H1 (cell line): ENCODE results near the gene VCPKMT. TPM values are rescaled to one million over a fixed set of nuclear protein-coding genes. Genes with fewer than 3 reads are reported as not detected.

ENCODE experiments used
- CTCF ChIA-PET: fragments of 300-600 bp; sonication (Branson Sonifier 250); formaldehyde crosslinking; loops from one replicate; lab custom pipeline; 2021; ENCODE audit not compliant: partially characterized antibody; lab: Charles Lee
- POLR2A ChIA-PET: fragments of 300-600 bp; sonication (Branson Sonifier 250); formaldehyde crosslinking; loops from one replicate; lab custom pipeline; 2021; ENCODE audit warnings: inconsistent platforms; ENCODE audit not compliant: partially characterized antibody; lab: Charles Lee
- DNase-seq, 2 experiments: peaks; one replicate each; pipeline versions ENCODE4 v3.0.0 to v3.0.0-alpha.2; 2010 to 2022; ENCODE audit warnings: low spot score in 2 of 2, low read depth in 1 of 2, mixed read lengths in 1 of 2
- FAIRE-seq: peaks from 2 replicates; lab custom pipeline; 2011; peaks lifted over from hg19 to GRCh38; lab: Jason Lieb, UNC
- H2AFZ ChIP-seq: 2 replicates; pipeline ENCODE4 v1.8.1; 2012; ENCODE audit warnings: low read length, inconsistent platforms
- H2AK5ac ChIP-seq: 2 replicates; pipeline ENCODE4 v1.6.1; 2013; ENCODE audit warnings: low read depth, low read length
- H2BK120ac ChIP-seq: replicated peaks from 2 replicates; pipeline ENCODE3; 2013; ENCODE audit warnings: low read depth, low read length, inconsistent platforms
- H2BK12ac ChIP-seq: 2 replicates; pipeline ENCODE4 v1.6.1; 2013; ENCODE audit warnings: low read depth, low read length
- H2BK15ac ChIP-seq: 2 replicates; pipeline ENCODE4 v1.6.1; 2013; ENCODE audit warnings: low read length
- H2BK20ac ChIP-seq: 2 replicates; pipeline ENCODE4 v1.6.1; 2013; ENCODE audit warnings: low read length
- H2BK5ac ChIP-seq: 2 replicates; pipeline ENCODE4 v1.6.1; 2013; ENCODE audit warnings: low read depth, low read length
- H3K14ac ChIP-seq: 2 replicates; pipeline ENCODE4 v1.6.1; 2013; ENCODE audit warnings: inconsistent platforms; ENCODE audit not compliant: insufficient read length
- H3K18ac ChIP-seq: 2 replicates; pipeline ENCODE4 v1.6.1; 2013; ENCODE audit warnings: low read length; ENCODE audit errors: extremely low read depth
- H3K23ac ChIP-seq: 2 replicates; pipeline ENCODE4 v1.6.1; 2013; ENCODE audit warnings: inconsistent platforms; ENCODE audit not compliant: insufficient read length
- H3K23me2 ChIP-seq: 2 replicates; pipeline ENCODE4 v1.6.1; 2013; ENCODE audit warnings: low read depth, low read length
- H3K27ac ChIP-seq: 2 replicates; pipeline ENCODE4 v1.6.1; 2011; ENCODE audit warnings: low read depth, low read length, inconsistent platforms
- H3K27me3 ChIP-seq, 4 experiments: replicated peaks in 1 of 4; 1 replicate in 1 of 4; 2 replicates in 3 of 4; pipeline versions ENCODE4 v1.6.1 to v1.8.1; 2011 to 2013; ENCODE audit warnings: low read length in 3 of 4, mild to moderate bottlenecking in 3 of 4, inconsistent platforms in 2 of 4, mixed read lengths in 2 of 4, moderate library complexity in 1 of 4; ENCODE audit not compliant: control insufficient read depth in 3 of 4, insufficient read depth in 3 of 4; ENCODE audit errors: extremely low read depth in 1 of 4
- H3K36me3 ChIP-seq, 4 experiments: 2 replicates each; pipeline versions ENCODE4 v1.6.1 to v1.8.1; 2011 to 2013; ENCODE audit warnings: mild to moderate bottlenecking in 4 of 4, low read length in 3 of 4, moderate library complexity in 2 of 4, control low read depth in 1 of 4, inconsistent platforms in 1 of 4; ENCODE audit not compliant: insufficient read depth in 4 of 4, control insufficient read depth in 2 of 4
- H3K4ac ChIP-seq: replicated peaks from 2 replicates; pipeline ENCODE3; 2013; ENCODE audit warnings: low read length, low read depth, mixed read lengths, inconsistent platforms; ENCODE audit not compliant: insufficient read length
- H3K4me1 ChIP-seq, 4 experiments: replicated peaks in 1 of 4; 1 replicate in 1 of 4; 2 replicates in 3 of 4; pipeline versions ENCODE4 v1.6.1 to v1.8.1; 2011 to 2013; ENCODE audit warnings: low read length in 3 of 4, inconsistent platforms in 2 of 4, mixed read lengths in 1 of 4; ENCODE audit not compliant: insufficient read depth in 4 of 4, control insufficient read depth in 3 of 4
- H3K4me2 ChIP-seq, 2 experiments: 2 replicates each; pipeline versions ENCODE4 v1.6.1 to v1.8.1; 2011 to 2013; ENCODE audit warnings: low read depth in 2 of 2, low read length in 2 of 2, control low read depth in 1 of 2, inconsistent platforms in 1 of 2, mild to moderate bottlenecking in 1 of 2; ENCODE audit not compliant: insufficient read depth in 1 of 2
- H3K4me3 ChIP-seq, 4 experiments: fragments of 200-600, 300-600 bp in 1 of 4; sonication (generic), shearing (Covaris generic), sonication (Bioruptor Twin) in 1 of 4; 2 replicates each; pipeline versions ENCODE4 v1.5.1 to v1.8.1; 2011 to 2016; ENCODE audit warnings: low read length in 4 of 4, low read depth in 3 of 4, control low read depth in 2 of 4, inconsistent platforms in 2 of 4, mild to moderate bottlenecking in 2 of 4, mixed read lengths in 1 of 4, moderate library complexity in 1 of 4; ENCODE audit not compliant: insufficient read depth in 2 of 4; ENCODE audit errors: extremely low read depth in 1 of 4
- H3K56ac ChIP-seq: replicated peaks from 2 replicates; pipeline ENCODE3; 2013; ENCODE audit warnings: low read depth, mild to moderate bottlenecking, mixed read lengths, low read length, inconsistent platforms; ENCODE audit not compliant: insufficient read length
- H3K79me1 ChIP-seq: 2 replicates; pipeline ENCODE4 v1.6.1; 2013; ENCODE audit warnings: low read depth, low read length, control low read depth
- H3K79me2 ChIP-seq, 2 experiments: 2 replicates each; pipeline versions ENCODE4 v1.6.1 to v1.8.1; 2012 to 2013; ENCODE audit warnings: low read length in 2 of 2, mild to moderate bottlenecking in 2 of 2, inconsistent platforms in 1 of 2; ENCODE audit not compliant: insufficient read depth in 2 of 2, control insufficient read depth in 1 of 2
- H3K9ac ChIP-seq, 4 experiments: replicated peaks in 1 of 4; 1 replicate in 1 of 4; 2 replicates in 3 of 4; pipeline versions ENCODE4 v1.6.1 to v1.8.1; 2011 to 2013; ENCODE audit warnings: low read depth in 3 of 4, low read length in 3 of 4, control low read depth in 2 of 4, mild to moderate bottlenecking in 2 of 4, moderate library complexity in 2 of 4, inconsistent platforms in 1 of 4; ENCODE audit errors: extremely low read depth in 1 of 4
- H3K9me3 ChIP-seq, 2 experiments: 2 replicates each; pipeline versions ENCODE4 v1.6.1 to v1.8.1; 2012 to 2013; ENCODE audit warnings: mild to moderate bottlenecking in 2 of 2, moderate library complexity in 2 of 2, control low read depth in 1 of 2, inconsistent platforms in 1 of 2, low read depth in 1 of 2, low read length in 1 of 2, mixed read lengths in 1 of 2; ENCODE audit not compliant: insufficient read depth in 2 of 2
- H4K20me1 ChIP-seq, 2 experiments: replicated peaks in 1 of 2; 2 replicates each; pipeline versions ENCODE3 to v1.8.1; 2011 to 2013; ENCODE audit warnings: inconsistent platforms in 2 of 2, low read length in 2 of 2, mild to moderate bottlenecking in 1 of 2; ENCODE audit not compliant: insufficient read depth in 2 of 2, control insufficient read depth in 1 of 2
- H4K5ac ChIP-seq: 2 replicates; pipeline ENCODE4 v1.6.1; 2013; ENCODE audit warnings: low read length, low read depth, mixed read lengths, inconsistent platforms; ENCODE audit not compliant: insufficient read length
- H4K8ac ChIP-seq: 2 replicates; pipeline ENCODE4 v1.8.0; 2013; ENCODE audit warnings: mild to moderate bottlenecking, moderate library complexity, low read length, inconsistent platforms; ENCODE audit not compliant: insufficient read depth; ENCODE audit errors: extremely low read depth
- H4K91ac ChIP-seq: replicated peaks from 2 replicates; pipeline ENCODE3; 2013; ENCODE audit warnings: low read length, mixed read lengths, inconsistent platforms; ENCODE audit not compliant: insufficient read length
- BRCA1 ChIP-seq: IDR thresholded peaks from 2 replicates; pipeline ENCODE4 v1.6.1; 2012; ENCODE audit warnings: low read depth, low read length, improper control_type of control experiment
- CEBPB ChIP-seq: IDR thresholded peaks from 2 replicates; pipeline ENCODE4 v1.6.1; 2012; ENCODE audit warnings: low read depth, low read length
- GTF2F1 ChIP-seq: IDR thresholded peaks from 2 replicates; pipeline ENCODE4 v1.6.1; 2012; ENCODE audit warnings: low read depth, low read length, improper control_type of control experiment, borderline replicate concordance
- HDAC2 ChIP-seq, 2 experiments: fragments of 300-600 bp in 1 of 2; sonication (generic) in 1 of 2; IDR thresholded peaks; 2 replicates each; pipeline ENCODE4 v1.6.1; 2011 to 2012; ENCODE audit warnings: low read depth in 2 of 2, low read length in 2 of 2, mild to moderate bottlenecking in 2 of 2, moderate library complexity in 2 of 2, borderline replicate concordance in 1 of 2, inconsistent platforms in 1 of 2
- JUND ChIP-seq: IDR thresholded peaks from 2 replicates; pipeline ENCODE4 v1.6.1; 2011; ENCODE audit warnings: mild to moderate bottlenecking, improper control_type of control experiment, low read length
- KDM4A ChIP-seq: IDR thresholded peaks from one replicate; pipeline ENCODE4 v1.7.1; 2012; ENCODE audit warnings: low read depth, mild to moderate bottlenecking, moderate library complexity, low read length, inconsistent platforms; ENCODE audit not compliant: severe bottlenecking
- MAFK ChIP-seq: IDR thresholded peaks from 2 replicates; pipeline ENCODE4 v1.6.1; 2012; ENCODE audit warnings: low read depth, mild to moderate bottlenecking, improper control_type of control experiment, low read length
- POLR2A ChIP-seq, 2 experiments: IDR thresholded peaks; 1 replicate in 1 of 2; 2 replicates in 1 of 2; pipeline ENCODE4 v1.6.1; 2011; ENCODE audit warnings: low read depth in 2 of 2, low read length in 2 of 2, mild to moderate bottlenecking in 2 of 2; ENCODE audit errors: control extremely low read depth in 1 of 2
- RNF2 ChIP-seq: fragments of 200-900, 300-1000 bp; sonication (generic); IDR thresholded peaks from 2 replicates; pipeline ENCODE4 v1.7.1; 2016; ENCODE audit warnings: borderline replicate concordance, low read depth, mild to moderate bottlenecking, antibody characterized with exemption, low read length; ENCODE audit not compliant: poor library complexity, severe bottlenecking; ENCODE audit errors: missing control alignments
- SIN3A ChIP-seq, 2 experiments: IDR thresholded peaks in 1 of 2; conservative IDR thresholded peaks in 1 of 2; 2 replicates each; pipeline ENCODE4 v1.6.1; 2011 to 2012; ENCODE audit warnings: low read length in 2 of 2, improper control_type of control experiment in 1 of 2, low read depth in 1 of 2, mild to moderate bottlenecking in 1 of 2
- SIRT6 ChIP-seq: IDR thresholded peaks from one replicate; pipeline ENCODE4 v1.7.1; 2012; ENCODE audit warnings: low read length, inconsistent platforms
- SP1 ChIP-seq: IDR thresholded peaks from 2 replicates; pipeline ENCODE4 v1.6.1; 2011; ENCODE audit warnings: low read depth, low read length
- TCF12 ChIP-seq: IDR thresholded peaks from 2 replicates; pipeline ENCODE4 v1.6.1; 2011; ENCODE audit warnings: low read depth, mild to moderate bottlenecking, low read length
- YY1 ChIP-seq: IDR thresholded peaks from 2 replicates; pipeline ENCODE4 v1.6.1; 2011; ENCODE audit warnings: low read depth, mild to moderate bottlenecking, low read length
- WGBS, 2 experiments: shearing (Covaris generic) in 1 of 2; methylation state at CpG; one replicate each; pipeline versions ENCODE4 v1.1.6 to v1.1.7; 2013 to 2015; ENCODE audit warnings: low lambda C conversion rate in 2 of 2, mixed read lengths in 2 of 2, inconsistent platforms in 1 of 2, low coverage in 1 of 2, missing lambda C conversion rate in 1 of 2; ENCODE audit not compliant: insufficient replicate concordance in 2 of 2, insufficient coverage in 1 of 2, insufficient read length in 1 of 2; ENCODE audit errors: extremely low coverage in 1 of 2, missing lambda C conversion rate in 1 of 2; 5-methylcytosine and 5-hydroxymethylcytosine counted together
- polyA plus RNA-seq, 7 experiments: library from polyadenylated mRNA; depleted of rRNA in 3 of 7; stranded (reverse) in 5 of 7; unstranded in 2 of 7; fragments of >200 nt in 5 of 7; fragments of 200-250 nt in 2 of 7; gene quantifications; 1 replicate in 5 of 7; 2 replicates in 1 of 7; 4 replicates in 1 of 7; pipeline versions ENCODE4 v1.2.1 to v1.2.3, GENCODE V29; 2011 to 2013; ENCODE audit warnings: missing spikeins in 2 of 7, mixed read lengths in 2 of 7
- total RNA-seq: library from RNA; stranded (reverse); fragmentation: NEBNext Ultra II Directional; extraction: Animal tissue kit (Norgen Biotek cat#: 25700); gene quantifications from 2 replicates; pipeline ENCODE4 v1.2.1, GENCODE V29; 2021

The VCPKMT gene
- total and polyA plus RNA-seq, 2 of the 8 experiments (the other 6 are each of a cell fraction or from before 2014, with no cell fraction given): 3.8 to 7.1 TPM

- DNase-seq (no peak), FAIRE-seq (no peak)
- WGBS, 2 experiments: 63% methylated on average over 2 of the region's 2 CpGs; no CpG with 5 or more reads in 1 of the 2 experiments
- Histone ChIP-seq H2BK20ac (no peak overlapping the region), H3K4ac (no peak overlapping the region), H3K14ac (no peak overlapping the region), H3K23ac (no peak overlapping the region), H3K23me2 (no peaks in the 10 kb centered on the region; the same call in 1 of the 2 replicates), H4K91ac (no peak overlapping the region), H2AFZ (no peak overlapping the region), H3K56ac (no peak overlapping the region), H3K4me2 (no peak overlapping the region), H3K79me2 (no peaks in the 10 kb centered on the region), H2BK120ac (no peak overlapping the region), H3K27me3 (no peaks in the 10 kb centered on the region; a peak in 1 of 7 replicates), H3K27ac (no peak overlapping the region), H3K36me3 (no peaks in the 10 kb centered on the region), H3K18ac (no peak overlapping the region), H2BK5ac (no peak overlapping the region), H2BK12ac (no peak overlapping the region), H3K9ac (no peak overlapping the region), H3K4me1 (peaks cover 0 to 5% (median 3%) of the 10 kb centered on the region in 4 experiments; a peak in 3 of 7 replicates), H2BK15ac (no peak overlapping the region), H4K5ac (no peak overlapping the region), H4K8ac (no peak overlapping the region), H3K79me1 (no peaks in the 10 kb centered on the region), H2AK5ac (no peak overlapping the region), H3K4me3 (no peak overlapping the region), H4K20me1 (no peaks in the 10 kb centered on the region), H3K9me3 (no peaks in the 10 kb centered on the region)
- CTCF ChIA-PET: interaction anchor here (0.6 to 1.9 kb wide), 7 partner anchors 15 to 288 kb away, joined by 3 to 9 read pairs (median 3); no protein-coding TSS in a partner anchor
- POLR2A ChIA-PET: interaction anchor here (0.9 to 1.6 kb wide), 2 partner anchors 13 to 24 kb away, joined by 3 read pairs; no protein-coding TSS in a partner anchor
- TF ChIP-seq BRCA1 (no peak), MAFK (no peak), TCF12 (no peak), HDAC2 (IDR thresholded peaks at IDR 0.05; ENCODE audit: borderline replicate concordance in 1 of 2, low read depth in 2 of 2, low read length in 2 of 2) (no peak), KDM4A (no peak), SP1 (no peak), POLR2A (IDR thresholded peaks at IDR 0.05; ENCODE audit: control extremely low read depth in 1 of 2, low read depth in 2 of 2, low read length in 2 of 2) (no peak), SIRT6 (no peak), CEBPB (no peak), SIN3A (conservative IDR thresholded peaks at IDR 0.05 in 1 of 2, IDR thresholded peaks at IDR 0.05 in 1 of 2; ENCODE audit: low read depth in 1 of 2, low read length in 2 of 2) (no peak), RNF2 (no peak), JUND (no peak), YY1 (no peak), GTF2F1 (no peak)
Measured at GRCh38 chr14:50088731-50089130, 27.6 kb downstream of the VCPKMT start.
